ENCODE results near the gene PACS1.
A peak's percentile ranks its signal among the peaks of the same experiment; 100 is the strongest.
"Not testable (repeated sequence)": the region's sequence is repeated elsewhere in the genome, so short reads cannot be mapped to it uniquely, and the experiment has no call there.

The PACS1 gene

GRCh38 chr11:66259956-66260355 lies 189.9 kb downstream of the PACS1 start:
- no peak for DNase-seq (ENCODE audit: low read depth)

- DNase-seq (ENCODE audit: low read depth), result no peak
Measured at GRCh38 chr11:66261578-66261977, 191.5 kb downstream of the PACS1 start.

- no peak for DNase-seq (ENCODE audit: low read depth)
Measured at GRCh38 chr11:66262191-66262590, 192.1 kb downstream of the PACS1 start.

- no peak for DNase-seq (ENCODE audit: low read depth)
Measured at GRCh38 chr11:66262696-66263095, 192.6 kb downstream of the PACS1 start.

GRCh38 chr11:66263231-66263630 lies 193.2 kb downstream of the PACS1 start:
- DNase-seq (ENCODE audit: low read depth), result no peak

GRCh38 chr11:66263785-66264184 lies 193.7 kb downstream of the PACS1 start:
- no peak for DNase-seq (ENCODE audit: low read depth)

- no peak for DNase-seq (ENCODE audit: low read depth)
Measured at GRCh38 chr11:66264383-66264782, 194.3 kb downstream of the PACS1 start.

- DNase-seq (ENCODE audit: low read depth), result no peak
Measured at GRCh38 chr11:66264914-66265313, 194.8 kb downstream of the PACS1 start.

- DNase-seq (ENCODE audit: low read depth), result no peak
Measured at GRCh38 chr11:66265531-66266377, 195.7 kb downstream of the PACS1 start.

GRCh38 chr11:66266378-66267038 lies 196.4 kb downstream of the PACS1 start:
- no peak for DNase-seq (ENCODE audit: low read depth)

GRCh38 chr11:66267039-66267378 lies 196.9 kb downstream of the PACS1 start:
- DNase-seq (ENCODE audit: low read depth), result no peak

GRCh38 chr11:66267379-66268243 lies 197.5 kb downstream of the PACS1 start:
- DNase-seq (ENCODE audit: low read depth), result peak; percentile 29

GRCh38 chr11:66268244-66268951 lies 198.3 kb downstream of the PACS1 start, which contains the start of gene RAB1B:
RAB1B (plus strand) TSS chr11:66268639; CDS start chr11:66268680, 41 bp downstream.
- peak; percentile 92 for DNase-seq (ENCODE audit: low read depth)

GRCh38 chr11:66268952-66269905 lies 199.2 kb downstream of the PACS1 start:
- DNase-seq (ENCODE audit: low read depth), result no peak

GRCh38 chr11:66271816-66272215 lies 201.7 kb downstream of the PACS1 start:
- no peak for DNase-seq (ENCODE audit: low read depth)

GRCh38 chr11:66272596-66272995 lies 202.5 kb downstream of the PACS1 start:
- no peak for DNase-seq (ENCODE audit: low read depth)

- DNase-seq (ENCODE audit: low read depth), result no peak
Measured at GRCh38 chr11:66274219-66274618, 204.1 kb downstream of the PACS1 start.

GRCh38 chr11:66275396-66275795 lies 205.3 kb downstream of the PACS1 start:
- no peak for DNase-seq (ENCODE audit: low read depth)

- DNase-seq (ENCODE audit: low read depth), result no peak
Measured at GRCh38 chr11:66275984-66276612, 206.0 kb downstream of the PACS1 start.

GRCh38 chr11:66276619-66277018 lies 206.5 kb downstream of the PACS1 start:
- DNase-seq (ENCODE audit: low read depth), result not testable (repeated sequence)

Data from GM04503 (cell line).